HepG2 (cell line): ENCODE data around the gene ABHD3. TPM values are rescaled to one million over a fixed set of nuclear protein-coding genes. Genes with fewer than 3 reads are reported as not detected.

Experiments
- ASH2L ChIP-seq: fragments of 300-600, 200-600 bp; sonication (generic); IDR thresholded peaks from 2 replicates; pipeline ENCODE4 v1.7.0; 2017; ENCODE audit warnings: low read depth, mild to moderate bottlenecking, moderate library complexity, mixed read lengths, low read length; ENCODE audit not compliant: insufficient read length
- ESRRA ChIP-seq: sonication (generic); formaldehyde crosslinking; IDR thresholded peaks from 2 replicates; pipeline ENCODE4 v1.5.1; 2020; ENCODE audit warnings: mild to moderate bottlenecking, low read depth, missing genetic modification reagents
- JUN ChIP-seq: sonication (generic); formaldehyde crosslinking; IDR thresholded peaks from 2 replicates; pipeline ENCODE4 v1.4.0; 2020; ENCODE audit warnings: mild to moderate bottlenecking, missing genetic modification reagents
- MIER2 ChIP-seq: IDR thresholded peaks from 2 replicates; pipeline ENCODE4 v1.6.1; 2016; ENCODE audit warnings: missing biosample characterization, missing genetic modification reagents
- MTA3 ChIP-seq: sonication (generic); formaldehyde crosslinking; IDR thresholded peaks from 2 replicates; pipeline ENCODE4 v1.4.0; 2020; ENCODE audit warnings: missing genetic modification reagents
- MTERF4 ChIP-seq: sonication (generic); formaldehyde crosslinking; IDR thresholded peaks from 2 replicates; pipeline ENCODE4 v1.8.0; 2023; ENCODE audit warnings: mild to moderate bottlenecking, missing genetic modification reagents
- PRDM10 ChIP-seq: sonication (generic); formaldehyde crosslinking; IDR thresholded peaks from 2 replicates; pipeline ENCODE4 v1.4.0; 2020; ENCODE audit warnings: low read depth, missing genetic modification reagents
- TERF1 ChIP-seq: sonication (generic); formaldehyde crosslinking; IDR thresholded peaks from 2 replicates; pipeline ENCODE4 v1.8.0; 2022; ENCODE audit warnings: mild to moderate bottlenecking, missing genetic modification reagents, moderate library complexity
- TFAP4 ChIP-seq: sonication (generic); IDR thresholded peaks from 2 replicates; pipeline ENCODE4 v1.6.1; 2016; ENCODE audit warnings: low read depth, borderline replicate concordance
- TFE3 ChIP-seq: IDR thresholded peaks from 2 replicates; pipeline ENCODE4 v1.6.1; 2016
- YEATS2 ChIP-seq: sonication (generic); formaldehyde crosslinking; IDR thresholded peaks from 2 replicates; pipeline ENCODE4 v1.4.0; 2020; ENCODE audit warnings: missing genetic modification reagents, borderline replicate concordance
- ZBTB26 ChIP-seq: IDR thresholded peaks from 2 replicates; pipeline ENCODE4 v1.6.1; 2016; ENCODE audit warnings: missing compliant biosample characterization, missing genetic modification reagents, borderline replicate concordance
- ZKSCAN1 ChIP-seq: fragments of 150-350 bp; IDR thresholded peaks from 2 replicates; pipeline ENCODE4 v1.6.1; 2014; ENCODE audit warnings: low read length
- ZNF260 ChIP-seq: sonication (generic); formaldehyde crosslinking; IDR thresholded peaks from 2 replicates; pipeline ENCODE4 v1.4.0; 2020; ENCODE audit warnings: missing genetic modification reagents, low read depth, mild to moderate bottlenecking, borderline replicate concordance
- ZNF441 ChIP-seq: sonication (generic); formaldehyde crosslinking; IDR thresholded peaks from 2 replicates; pipeline ENCODE4 v1.7.0; 2021; ENCODE audit warnings: missing genetic modification reagents, borderline replicate concordance
- ZNF607 ChIP-seq: sonication (generic); formaldehyde crosslinking; IDR thresholded peaks from 2 replicates; pipeline ENCODE4 v1.5.1; 2020; ENCODE audit warnings: missing genetic modification reagents, mild to moderate bottlenecking, borderline replicate concordance
- ZNF616 ChIP-seq: sonication (generic); formaldehyde crosslinking; IDR thresholded peaks from 2 replicates; pipeline ENCODE4 v1.5.0; 2020; ENCODE audit warnings: low read depth, mild to moderate bottlenecking, missing genetic modification reagents
- polyA plus RNA-seq, 8 experiments: library from polyadenylated mRNA; depleted of rRNA in 3 of 8; stranded (reverse) in 7 of 8; unstranded in 1 of 8; fragments of >200 nt; fragmentation: Illumina TruSeq in 4 of 8; extraction: Trizol in 4 of 8; gene quantifications; 2 replicates each; pipeline versions ENCODE4 v1.2.1 to v1.2.3, GENCODE V29; 2011 to 2016; ENCODE audit warnings: low read depth in 4 of 8, missing spikeins in 1 of 8, mixed read lengths in 1 of 8; ENCODE audit not compliant: insufficient read depth in 1 of 8
- total RNA-seq, 5 experiments: library from RNA; depleted of rRNA; stranded (reverse); fragments of >200 nt; fragmentation: Illumina TruSeq; extraction: Trizol; gene quantifications; 2 replicates each; pipeline ENCODE4 v1.2.3, GENCODE V29; 2016; ENCODE audit warnings: low read depth in 1 of 5

Gene ABHD3
- total and polyA plus RNA-seq, 2 of the 13 experiments (the other 11 are each of a cell fraction or from before 2014, with no cell fraction given) = 32.1 to 40.2 TPM

- TF ChIP-seq TERF1 (no peak), TFAP4 (peak; percentile 91), YEATS2 (no peak), PRDM10 (CRISPR knock-in tag) (peak; percentile 23; the same call in 1 of the 2 replicates), TFE3 (CRISPR knock-in tag) (no peak; the same call in 1 of the 2 replicates), ZKSCAN1 (no peak), ZNF441 (CRISPR knock-in tag) (peak; percentile 56; the same call in 1 of the 2 replicates), ZNF607 (CRISPR knock-in tag) (no peak), ZBTB26 (CRISPR knock-in tag) (no peak), MIER2 (peak; percentile 28; the same call in 1 of the 2 replicates), ZNF616 (peak; percentile 91), JUN (CRISPR knock-in tag) (no peak), ZNF260 (CRISPR knock-in tag) (no peak), MTA3 (CRISPR knock-in tag) (no peak), ESRRA (CRISPR knock-in tag) (no peak), MTERF4 (CRISPR knock-in tag) (no peak), ASH2L (peak; percentile 45)
Measured at GRCh38 chr18:21686282-21687105, 18.1 kb downstream of the ABHD3 start (continued).
